Gastrocnemius medialis (tissue), 4 donors: ENCODE data around the gene PALS2. TPM values are rescaled to one million over a fixed set of nuclear protein-coding genes. Genes with fewer than 3 reads are reported as not detected.

Experiments
- ATAC-seq, 2 donors: fragments of 150-250 bp; one replicate each; pipeline ENCODE4 v1.9.1; 2016
- DNase-seq, 2 donors: peaks; one replicate each; pipeline ENCODE4 v3.0.0-alpha.2; 2019
- H3K27ac ChIP-seq, 4 donors: fragments of 200-600 bp; sonication (generic); 1 replicate in 1 of 4; 2 replicates in 3 of 4; pipeline ENCODE4 v1.5.1; 2016 to 2018; ENCODE audit warnings: mild to moderate bottlenecking in 2 of 4, moderate library complexity in 1 of 4
- H3K27me3 ChIP-seq, 3 donors: fragments of 200-600 bp; sonication (generic) in 2 of 3; 1 replicate in 1 of 3; 2 replicates in 2 of 3; pipeline versions ENCODE4 v1.5.1 to v1.6.0; 2016 to 2019; ENCODE audit warnings: mild to moderate bottlenecking in 1 of 3, moderate library complexity in 1 of 3
- H3K36me3 ChIP-seq, 2 donors: fragments of 200-600 bp; sonication (generic) in 1 of 2; one replicate each; pipeline ENCODE4 v1.5.1; 2017 to 2018
- H3K4me1 ChIP-seq, 2 donors: fragments of 200-600 bp; sonication (generic) in 1 of 2; one replicate each; pipeline ENCODE4 v1.5.1; 2016 to 2017; ENCODE audit warnings: mild to moderate bottlenecking in 2 of 2
- H3K4me3 ChIP-seq, 4 donors: fragments of 200-600 bp; sonication (generic) in 3 of 4; 1 replicate in 1 of 4; 2 replicates in 3 of 4; pipeline ENCODE4 v1.5.1; 2016 to 2019; ENCODE audit warnings: mild to moderate bottlenecking in 2 of 4
- H3K9me3 ChIP-seq, 3 donors: fragments of 200-600 bp; sonication (generic) in 2 of 3; 1 replicate in 1 of 3; 2 replicates in 2 of 3; pipeline ENCODE4 v1.5.1; 2016 to 2019
- CTCF ChIP-seq, 5 experiments: fragments of 450-650 bp in 3 of 5; fragments of 200-600 bp in 2 of 5; sonication (generic) in 2 of 5; IDR thresholded peaks in 4 of 5; conservative IDR thresholded peaks in 1 of 5; 1 replicate in 4 of 5; 2 replicates in 1 of 5; pipeline ENCODE4 v1.5.1; 2016 to 2019; ENCODE audit warnings: antibody characterized with exemption in 5 of 5, mild to moderate bottlenecking in 3 of 5, moderate library complexity in 3 of 5
- POLR2A ChIP-seq, 2 donors: fragments of 450-650 bp; IDR thresholded peaks; one replicate each; pipeline ENCODE4 v1.6.1; 2017; ENCODE audit warnings: antibody characterized with exemption in 2 of 2, mild to moderate bottlenecking in 2 of 2, moderate library complexity in 2 of 2
- in situ Hi-C, 4 donors: fragments of 200-750 bp; cut with MboI; loops; one replicate each; pipeline versions ENCODE4 v1.15.0 to v1.8.0; 2017; ENCODE audit warnings: low sequenced_read_pairs in 4 of 4
- intact Hi-C: fragments of 100-400 bp; cut with DNase I; formaldehyde crosslinking; loops from one replicate; pipeline ENCODE4 v1.15.1; 2023; ENCODE audit warnings: low total_unique reads
- total RNA-seq, 4 donors: library from RNA; depleted of rRNA; stranded (reverse); fragments of >200 nt; gene quantifications; one replicate each; pipeline versions ENCODE4 v1.1.0 to v1.2.3, GENCODE V29; 2016

The PALS2 gene
- total RNA-seq, 4 donors from 2014 or later = 11.2 to 17.3 (median 12.4) TPM

GRCh38 chr7:24622646-24623182 is 49.5 kb downstream of the PALS2 start:
- Histone ChIP-seq H3K27me3 (no peaks in the 10 kb centered on the region), H3K36me3 (no peaks in the 10 kb centered on the region), H3K4me3 (no peak overlapping the region), H3K4me1 (peaks cover 0 to 1% of the 10 kb centered on the region in 2 donors), H3K27ac (no peak overlapping the region), H3K9me3 (no peaks in the 10 kb centered on the region)
- DNase-seq = no peak
- ATAC-seq = no peak
- intact Hi-C loops = no loop called here
- TF ChIP-seq CTCF (IDR thresholded peaks at IDR 0.05 in 4 of 5, conservative IDR thresholded peaks at IDR 0.05 in 1 of 5) (no peak), POLR2A (IDR thresholded peaks at IDR 0.05) (no peak)
- in situ Hi-C loops = no loop called here

Other genes starting within 250 kb of the PALS2 start
- 1 to 10 TPM; 3.1 to 5.2 (median 3.9) TPM for gene GSDME, start 184.0 kb downstream of the PALS2 start, total RNA-seq